Tibial artery (tissue), 4 donors: Measurements from ENCODE around the gene KCNE1.
"Not testable (repeated sequence)": the region's sequence is repeated elsewhere in the genome, so short reads cannot be mapped to it uniquely, and the experiment has no call there.

Experiments
- DNase-seq, 2 donors: peaks; one replicate each; pipeline ENCODE4 v3.0.0-alpha.2; 2019
- H3K27ac ChIP-seq, 2 donors: fragments of 200-600 bp; sonication (generic) in 1 of 2; 1 replicate in 1 of 2; 2 replicates in 1 of 2; pipeline ENCODE4 v1.5.1; 2018 to 2019; ENCODE audit warnings: mild to moderate bottlenecking in 1 of 2
- H3K27me3 ChIP-seq, 2 donors: fragments of 200-600 bp; sonication (generic) in 1 of 2; one replicate each; pipeline versions ENCODE4 v1.5.1 to v1.6.0; 2016 to 2019
- H3K36me3 ChIP-seq, 3 donors: fragments of 200-600 bp; sonication (generic) in 2 of 3; one replicate each; pipeline ENCODE4 v1.5.1; 2016 to 2019; ENCODE audit warnings: mild to moderate bottlenecking in 2 of 3
- H3K4me1 ChIP-seq, 4 donors: fragments of 200-600 bp; sonication (generic) in 2 of 4; 1 replicate in 3 of 4; 2 replicates in 1 of 4; pipeline ENCODE4 v1.5.1; 2016 to 2019
- H3K4me3 ChIP-seq, 2 donors: fragments of 200-600 bp; sonication (generic) in 1 of 2; 1 replicate in 1 of 2; 2 replicates in 1 of 2; pipeline ENCODE4 v1.5.1; 2018 to 2019; ENCODE audit warnings: mild to moderate bottlenecking in 2 of 2
- H3K9me3 ChIP-seq, 3 donors: fragments of 200-600 bp; sonication (generic) in 1 of 3; one replicate each; pipeline ENCODE4 v1.5.1; 2016 to 2019
- intact Hi-C: fragments of 100-400 bp; cut with DNase I; formaldehyde crosslinking; loops from one replicate; pipeline ENCODE4 v1.15.0; 2023; ENCODE audit warnings: low total_unique reads
- TF ChIP-seq, protein P1 (sequence below), 2 experiments: fragments of 200-600 bp in 1 of 2; fragments of 450-650 bp in 1 of 2; IDR thresholded peaks; one replicate each; pipeline ENCODE4 v1.5.1; 2017 to 2019; ENCODE audit warnings: antibody characterized with exemption in 2 of 2, mild to moderate bottlenecking in 1 of 2, moderate library complexity in 1 of 2

Gene KCNE1

DNA sequence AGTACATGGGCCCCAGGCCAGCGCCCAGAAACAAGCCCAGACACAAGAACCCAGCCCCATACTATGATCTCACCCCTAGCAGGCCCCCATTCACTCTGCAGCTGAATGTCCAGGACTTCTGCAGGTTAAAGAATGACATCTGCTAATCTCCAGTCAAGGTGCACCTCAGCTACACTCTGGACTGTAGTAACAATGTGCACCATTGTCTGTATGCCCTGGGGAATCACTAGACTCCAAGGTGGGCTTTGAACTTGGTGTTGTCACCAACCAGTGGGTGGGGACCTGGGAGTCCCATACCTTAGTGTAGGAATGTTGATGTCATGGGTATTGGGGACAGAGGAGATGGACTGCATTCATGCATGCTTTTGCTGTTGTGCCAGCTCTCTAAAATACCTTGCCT lies 10.3 kb downstream of the KCNE1 start:
- H3K4me3 ChIP-seq = no peak overlapping the region
- no peak overlapping the region for H3K27ac ChIP-seq
- no peaks in the 10 kb centered on the region for H3K27me3 ChIP-seq
- peaks cover 0 to 17% (median 14%) of the 10 kb centered on the region in 3 donors for H3K9me3 ChIP-seq
- intact Hi-C loops = no loop called here
- no peaks in the 10 kb centered on the region for H3K4me1 ChIP-seq
- DNase-seq = no peak
- no peaks in the 10 kb centered on the region for H3K36me3 ChIP-seq
- TF ChIP-seq, protein P1, sequence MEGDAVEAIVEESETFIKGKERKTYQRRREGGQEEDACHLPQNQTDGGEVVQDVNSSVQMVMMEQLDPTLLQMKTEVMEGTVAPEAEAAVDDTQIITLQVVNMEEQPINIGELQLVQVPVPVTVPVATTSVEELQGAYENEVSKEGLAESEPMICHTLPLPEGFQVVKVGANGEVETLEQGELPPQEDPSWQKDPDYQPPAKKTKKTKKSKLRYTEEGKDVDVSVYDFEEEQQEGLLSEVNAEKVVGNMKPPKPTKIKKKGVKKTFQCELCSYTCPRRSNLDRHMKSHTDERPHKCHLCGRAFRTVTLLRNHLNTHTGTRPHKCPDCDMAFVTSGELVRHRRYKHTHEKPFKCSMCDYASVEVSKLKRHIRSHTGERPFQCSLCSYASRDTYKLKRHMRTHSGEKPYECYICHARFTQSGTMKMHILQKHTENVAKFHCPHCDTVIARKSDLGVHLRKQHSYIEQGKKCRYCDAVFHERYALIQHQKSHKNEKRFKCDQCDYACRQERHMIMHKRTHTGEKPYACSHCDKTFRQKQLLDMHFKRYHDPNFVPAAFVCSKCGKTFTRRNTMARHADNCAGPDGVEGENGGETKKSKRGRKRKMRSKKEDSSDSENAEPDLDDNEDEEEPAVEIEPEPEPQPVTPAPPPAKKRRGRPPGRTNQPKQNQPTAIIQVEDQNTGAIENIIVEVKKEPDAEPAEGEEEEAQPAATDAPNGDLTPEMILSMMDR (IDR thresholded peaks at IDR 0.05) = no peak

DNA sequence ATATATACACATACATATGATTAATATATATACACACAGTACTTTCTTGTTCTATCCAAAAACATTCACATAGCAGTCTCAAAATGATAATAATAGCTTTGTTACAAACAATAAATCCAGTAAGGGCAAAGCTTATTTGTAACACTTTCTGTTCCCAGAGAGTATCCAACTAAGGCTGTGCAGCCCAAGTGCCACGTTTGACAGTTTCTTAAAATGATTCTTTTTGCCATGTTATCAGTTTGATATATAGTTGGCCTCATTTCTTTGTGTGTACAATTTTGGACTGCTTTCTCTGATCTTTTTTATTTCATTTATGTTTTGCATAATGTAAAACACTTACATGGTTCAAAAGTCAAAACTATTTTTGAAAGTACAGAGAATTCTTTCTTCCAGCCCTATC lies 11.8 kb downstream of the KCNE1 start:
- Histone ChIP-seq H3K27me3 (no peaks in the 10 kb centered on the region), H3K27ac (no peak overlapping the region), H3K4me1 (no peaks in the 10 kb centered on the region), H3K36me3 (no peaks in the 10 kb centered on the region), H3K4me3 (no peak overlapping the region), H3K9me3 (peaks cover 0 to 22% (median 14%) of the 10 kb centered on the region in 3 donors)
- intact Hi-C loops = no loop called here
- TF ChIP-seq, protein P1 (IDR thresholded peaks at IDR 0.05) = no peak
- no peak for DNase-seq

- no peaks in the 10 kb centered on the region for H3K27me3 ChIP-seq
- peaks cover 0 to 22% (median 14%) of the 10 kb centered on the region in 3 donors for H3K9me3 ChIP-seq
- intact Hi-C loops = no loop called here
- no peak overlapping the region for H3K4me3 ChIP-seq
- no peaks in the 10 kb centered on the region for H3K36me3 ChIP-seq
- DNase-seq = no peak
- H3K27ac ChIP-seq = no peak overlapping the region
- H3K4me1 ChIP-seq = no peaks in the 10 kb centered on the region
- TF ChIP-seq, protein P1 (IDR thresholded peaks at IDR 0.05) = no peak
These were observed 12.9 kb downstream of the KCNE1 start for GRCh38 chr21:34499116-34499515.

DNA sequence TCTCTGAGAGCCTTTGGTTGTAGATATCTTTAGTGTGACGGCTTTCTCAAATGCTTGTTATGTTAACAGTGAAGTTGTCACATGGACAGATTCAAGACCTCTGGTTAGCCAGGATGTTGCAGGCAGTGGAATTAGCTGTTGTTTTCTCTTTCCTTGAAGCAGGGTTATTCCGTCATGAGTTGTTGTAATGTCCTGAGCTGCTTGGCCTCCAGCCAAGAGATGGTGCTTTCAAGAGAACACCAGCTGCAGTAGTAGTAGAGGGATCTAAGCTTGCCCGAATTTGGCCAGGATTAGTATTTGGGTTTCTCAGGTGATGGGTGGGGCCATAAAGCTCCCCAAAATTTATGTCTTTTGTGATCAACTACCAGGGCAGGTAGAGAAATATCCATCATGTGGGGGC lies 13.4 kb downstream of the KCNE1 start:
- no peaks in the 10 kb centered on the region for H3K27me3 ChIP-seq
- TF ChIP-seq, protein P1 (IDR thresholded peaks at IDR 0.05) = no peak
- no peak overlapping the region for H3K27ac ChIP-seq
- H3K9me3 ChIP-seq = peaks cover 0 to 22% (median 14%) of the 10 kb centered on the region in 3 donors
- DNase-seq = no peak
- no peak overlapping the region for H3K4me3 ChIP-seq
- H3K4me1 ChIP-seq = no peaks in the 10 kb centered on the region
- intact Hi-C loops = no loop called here
- no peaks in the 10 kb centered on the region for H3K36me3 ChIP-seq

DNA sequence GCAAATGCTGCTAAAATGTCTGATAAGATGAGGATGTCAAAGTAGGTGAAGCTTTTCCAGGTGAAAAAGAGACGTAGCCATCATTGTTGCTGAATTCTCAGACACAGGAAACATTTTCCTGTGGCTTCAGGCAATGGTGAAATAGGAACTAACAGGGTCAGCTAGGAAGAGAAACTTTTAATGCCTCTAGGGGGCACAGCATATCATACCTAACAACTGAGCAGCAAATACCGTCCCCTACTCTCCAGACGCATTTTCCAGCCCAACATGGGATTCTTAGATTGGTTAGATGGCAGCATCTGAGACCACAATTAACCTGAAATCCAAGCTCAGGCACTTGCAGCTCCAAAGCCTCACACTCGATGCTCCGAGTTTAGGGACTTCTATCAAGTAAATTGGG lies 28.2 kb downstream of the KCNE1 start:
- H3K36me3 ChIP-seq, H3K4me1 ChIP-seq, H3K9me3 ChIP-seq, H3K4me3 ChIP-seq, intact Hi-C loops, H3K27ac ChIP-seq, H3K27me3 ChIP-seq, DNase-seq: not testable (repeated sequence)

DNA sequence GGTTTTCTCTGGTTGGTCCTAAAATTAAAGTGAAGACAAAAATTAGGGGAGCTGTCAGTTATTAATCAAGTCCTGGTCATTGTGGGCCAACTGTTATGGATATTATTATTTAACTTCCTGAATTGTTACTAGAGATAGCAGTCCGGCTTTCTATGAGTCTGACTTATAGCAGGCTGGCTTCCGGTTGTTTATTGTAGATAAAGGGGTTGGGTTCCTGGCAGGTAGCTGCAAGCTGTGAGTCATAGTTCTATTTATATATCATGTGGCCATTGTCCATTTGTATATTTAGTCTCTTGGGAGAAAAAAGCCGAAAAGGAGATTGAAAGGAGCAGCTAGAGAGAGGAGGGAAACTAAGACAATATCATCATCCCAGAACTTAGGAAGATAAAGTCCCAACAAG lies 28.6 kb downstream of the KCNE1 start:
- DNase-seq, H3K27ac ChIP-seq, H3K9me3 ChIP-seq, intact Hi-C loops, H3K36me3 ChIP-seq, H3K27me3 ChIP-seq, H3K4me3 ChIP-seq, H3K4me1 ChIP-seq: not testable (repeated sequence)

- H3K36me3 ChIP-seq, H3K4me3 ChIP-seq, H3K27me3 ChIP-seq, H3K9me3 ChIP-seq, DNase-seq, H3K27ac ChIP-seq, intact Hi-C loops, H3K4me1 ChIP-seq: not testable (repeated sequence)
These were observed 44.7 kb downstream of the KCNE1 start for GRCh38 chr21:34467333-34467732.

DNA sequence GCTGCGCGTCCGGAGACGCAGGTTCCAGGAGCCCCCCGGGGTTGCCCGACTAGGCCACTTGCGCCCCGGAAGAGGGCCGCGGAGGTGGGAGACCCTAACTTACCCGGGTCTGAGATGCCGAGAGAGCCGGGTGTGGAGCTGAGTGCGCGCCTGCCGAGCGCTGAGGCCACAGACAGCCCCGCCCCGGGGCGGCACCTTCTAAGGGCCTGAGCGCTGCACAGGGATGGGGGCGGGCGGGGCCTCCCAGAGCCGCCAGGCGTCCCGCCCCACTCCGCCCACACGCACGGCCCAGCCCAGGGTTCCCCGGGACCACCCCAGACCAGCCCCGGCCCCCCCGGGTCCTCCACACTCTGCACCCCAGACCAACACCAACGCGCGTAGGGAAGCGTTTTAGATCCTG lies 52.6 kb downstream of the KCNE1 start:
- intact Hi-C loops, DNase-seq, H3K4me3 ChIP-seq, H3K36me3 ChIP-seq, H3K27me3 ChIP-seq, H3K27ac ChIP-seq, H3K4me1 ChIP-seq, H3K9me3 ChIP-seq: not testable (repeated sequence)

DNA sequence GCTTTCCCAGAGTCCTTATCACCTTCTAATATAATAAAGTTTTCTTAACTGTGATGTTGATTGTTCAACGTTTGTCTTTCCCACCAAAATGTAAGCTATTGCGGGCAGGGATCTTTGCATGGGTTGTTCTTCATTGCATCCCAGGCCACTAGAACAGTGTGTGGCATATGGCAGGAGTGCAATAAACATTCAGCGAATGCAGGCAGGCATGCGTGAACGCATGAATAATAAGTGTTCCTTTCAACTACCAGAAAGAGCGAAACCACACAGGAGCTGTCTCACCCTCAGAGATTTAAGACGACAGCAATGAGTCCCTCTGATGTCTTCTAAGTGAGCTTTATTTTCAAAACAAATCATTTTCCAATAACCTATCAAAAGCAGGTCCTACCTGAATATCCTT lies 53.7 kb downstream of the KCNE1 start:
- H3K27ac ChIP-seq, intact Hi-C loops, H3K27me3 ChIP-seq, DNase-seq, H3K9me3 ChIP-seq, H3K4me3 ChIP-seq, H3K4me1 ChIP-seq, H3K36me3 ChIP-seq: not testable (repeated sequence)

DNA sequence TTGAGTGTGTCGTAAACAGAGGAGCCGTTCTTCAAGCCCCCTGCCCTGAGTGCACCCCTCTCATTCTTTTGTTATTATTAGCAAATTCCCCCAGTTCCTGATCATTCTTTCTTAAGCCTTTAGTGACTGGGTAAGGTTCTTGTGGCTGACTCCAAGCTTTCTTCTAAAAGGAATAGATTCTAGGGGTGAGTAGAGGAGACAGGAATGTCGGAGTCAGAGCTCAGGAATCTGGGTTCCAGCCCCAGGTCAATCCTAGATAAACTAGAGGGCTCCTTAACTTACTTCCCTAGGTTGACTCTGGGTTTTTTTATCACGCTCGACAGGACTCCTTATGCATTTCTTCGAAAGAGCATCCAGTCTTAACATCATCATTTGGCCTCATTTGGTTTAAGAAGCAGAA lies 55.8 kb downstream of the KCNE1 start:
- H3K36me3 ChIP-seq, H3K27ac ChIP-seq, H3K4me3 ChIP-seq, DNase-seq, H3K27me3 ChIP-seq, H3K4me1 ChIP-seq, H3K9me3 ChIP-seq, intact Hi-C loops: not testable (repeated sequence)

GRCh38 chr21:34455628-34456027 lies 56.4 kb downstream of the KCNE1 start:
- H3K36me3 ChIP-seq, H3K9me3 ChIP-seq, intact Hi-C loops, H3K27me3 ChIP-seq, H3K27ac ChIP-seq, H3K4me1 ChIP-seq, DNase-seq, H3K4me3 ChIP-seq: not testable (repeated sequence)
